Left cardiac atrium (tissue), 4 donors: ENCODE measurements around the gene PRRC2A. TPM values are rescaled to one million over a fixed set of nuclear protein-coding genes. Genes with fewer than 3 reads are reported as not detected.

Source experiments
- ATAC-seq, 2 donors: fragments of 200-7000 bp; cut with Tn5 transposase; one replicate each; pipeline ENCODE4 v1.9.1; 2020; ENCODE audit warnings: mild to moderate bottlenecking in 2 of 2, moderate library complexity in 2 of 2
- DNase-seq: peaks from one replicate; pipeline ENCODE4 v3.0.0-alpha.2; 2020
- intact Hi-C, 2 donors: fragments of 100-400 bp; cut with DNase I; formaldehyde crosslinking; loops; one replicate each; pipeline versions ENCODE4 v1.14.1 to v1.15.1; 2022 to 2023
- microRNA-seq, 2 donors: library from miRNA; unstranded; fragments of <30 nt; microRNA quantifications; one replicate each; pipeline ENCODE4 v1.2.0, GENCODE V29; 2020
- total RNA-seq, 2 donors: library from RNA; stranded (reverse); fragmentation: NEBNext Ultra II Directional; extraction: Animal tissue kit (Norgen Biotek cat#: 25700); gene quantifications; one replicate each; pipeline ENCODE4 v1.2.1, GENCODE V29; 2021
- donor health status: DM: no; HTN: yes; CAD: no.
- donor health status: DM: no; HTN: yes; CAD: no; lungs with severe emphysema.
- donor health status: DM: yes; HTN: yes; CAD: no.
- donor health status: Dilated cardiomyopathy.

PRRC2A gene
- total RNA-seq, 2 donors from 2014 or later, result 85.0 to 108 TPM

- DNase-seq (no peak), ATAC-seq (no peak)
- intact Hi-C loops, result loop anchor here in 1 of 2 donors (10.0 kb wide), 2 partner anchors 148 to 268 kb away; partner anchors contain the start of genes NELFE and SKIC2
Observed at GRCh38 chr6:31686483-31686882, 66.0 kb downstream of the PRRC2A start.

- no peak for ATAC-seq
- DNase-seq, result no peak
- intact Hi-C loops, result loop anchor here in 1 of 2 donors (10.0 kb wide), 2 partner anchors 147 to 267 kb away; partner anchors contain the start of genes NELFE and SKIC2
Observed at GRCh38 chr6:31687321-31687720, 66.8 kb downstream of the PRRC2A start.

Small RNA genes within 50 kb of the gene (microRNA-seq; reads per million reads assigned to microRNA genes)
- gene MIR6832, result 0.20 to 0.27 reads per million in 2 donors

Other genes with a start within 250 kb of the PRRC2A start
- gene MICA, start 217.1 kb upstream of the PRRC2A start, total RNA-seq, result 10 to 100 TPM; 10.0 to 11.3 TPM
- gene MICB, start 122.6 kb upstream of the PRRC2A start, total RNA-seq, result 1 to 10 TPM; 2.1 to 2.2 TPM
- gene MCCD1, start 91.8 kb upstream of the PRRC2A start, total RNA-seq, result not detected
- 100 to 1,000 TPM; 188 to 224 TPM for gene DDX39B, start 78.7 kb upstream of the PRRC2A start, total RNA-seq
- 1 to 10 TPM; 1.9 to 2.7 TPM for gene ATP6V1G2, start 74.1 kb upstream of the PRRC2A start, total RNA-seq
- gene NFKBIL1, start 73.1 kb upstream of the PRRC2A start, total RNA-seq, result 10 to 100 TPM; 12.9 to 14.8 TPM
- not detected for gene LTA, start 48.4 kb upstream of the PRRC2A start, total RNA-seq
- under 1 TPM; 0.53 to 0.92 TPM for gene TNF, start 45.1 kb upstream of the PRRC2A start, total RNA-seq
- 1 to 10 TPM in 1 of 2 donors, under 1 TPM in 1; 0.84 to 1.4 TPM for gene LTB, start 38.3 kb upstream of the PRRC2A start, total RNA-seq
- gene LST1, start 34.4 kb upstream of the PRRC2A start, total RNA-seq, result 10 to 100 TPM in 1 of 2 donors, 1 to 10 TPM in 1; 9.4 to 16.0 TPM
- gene NCR3, start 27.7 kb upstream of the PRRC2A start, total RNA-seq, result under 1 TPM in 1 of 2 donors, not detected in 1; 0.47 TPM
- gene AIF1, start 5.5 kb upstream of the PRRC2A start, total RNA-seq, result 10 to 100 TPM; 17.0 to 37.4 TPM
- gene BAG6, start 31.9 kb downstream of the PRRC2A start, total RNA-seq, result 100 to 1,000 TPM; 206 to 294 TPM
- gene APOM, start 35.2 kb downstream of the PRRC2A start, total RNA-seq, result 1 to 10 TPM; 1.4 to 1.7 TPM
- 10 to 100 TPM; 17.5 to 20.1 TPM for gene C6orf47, start 40.1 kb downstream of the PRRC2A start, total RNA-seq
- gene GPANK1, start 44.3 kb downstream of the PRRC2A start, total RNA-seq, result 10 to 100 TPM; 12.3 to 15.7 TPM
- 100 to 1,000 TPM in 1 of 2 donors, 10 to 100 TPM in 1; 84.8 to 116 TPM for gene CSNK2B, start 45.4 kb downstream of the PRRC2A start, total RNA-seq
- 1 to 10 TPM; 3.2 to 8.8 TPM for gene LY6G5B, start 49.3 kb downstream of the PRRC2A start, total RNA-seq
- 1 to 10 TPM; 2.2 to 2.5 TPM for gene LY6G5C, start 60.4 kb downstream of the PRRC2A start, total RNA-seq
- gene ABHD16A, start 82.6 kb downstream of the PRRC2A start, total RNA-seq, result 10 to 100 TPM; 33.5 to 36.3 TPM
- not detected for gene LY6G6F, start 86.2 kb downstream of the PRRC2A start, total RNA-seq
- gene LY6G6D, start 94.6 kb downstream of the PRRC2A start, total RNA-seq, result not detected
- gene LY6G6C, start 101.0 kb downstream of the PRRC2A start, total RNA-seq, result not detected
- under 1 TPM; 0.39 to 0.41 TPM for gene MPIG6B, start 102.7 kb downstream of the PRRC2A start, total RNA-seq
- gene DDAH2, start 108.6 kb downstream of the PRRC2A start, total RNA-seq, result 10 to 100 TPM; 55.6 to 56.2 TPM
- 100 to 1,000 TPM; 151 to 196 TPM for gene CLIC1, start 115.8 kb downstream of the PRRC2A start, total RNA-seq
- gene MSH5, start 119.3 kb downstream of the PRRC2A start, total RNA-seq, result 1 to 10 TPM; 2.6 to 3.0 TPM
- under 1 TPM; 0.71 to 0.73 TPM for gene SAPCD1, start 141.9 kb downstream of the PRRC2A start, total RNA-seq
- 1 to 10 TPM; 4.8 to 6.2 TPM for gene VWA7, start 156.6 kb downstream of the PRRC2A start, total RNA-seq
- 10 to 100 TPM; 24.8 to 39.3 TPM for gene VARS1, start 175.0 kb downstream of the PRRC2A start, total RNA-seq
- 10 to 100 TPM; 24.3 to 29.4 TPM for gene LSM2, start 186.3 kb downstream of the PRRC2A start, total RNA-seq
- 1 to 10 TPM; 1.1 to 2.6 TPM for gene HSPA1L, start 194.6 kb downstream of the PRRC2A start, total RNA-seq
- gene HSPA1A, start 194.8 kb downstream of the PRRC2A start, total RNA-seq, result 100 to 1,000 TPM; 197 to 288 TPM
- 100 to 1,000 TPM; 142 to 192 TPM for gene HSPA1B, start 207.0 kb downstream of the PRRC2A start, total RNA-seq
- 10 to 100 TPM; 26.8 to 31.8 TPM for gene NEU1, start 242.1 kb downstream of the PRRC2A start, total RNA-seq